Upper lobe of left lung (tissue), 6 donors: ENCODE results near the gene USP2. TPM values are rescaled to one million over a fixed set of nuclear protein-coding genes. Genes with fewer than 3 reads are reported as not detected.

ENCODE experiments used
- ATAC-seq, 2 donors: fragments of 200-7000 bp; cut with Tn5 transposase; one replicate each; pipeline ENCODE4 v1.9.1; 2022; ENCODE audit warnings: mild to moderate bottlenecking in 2 of 2, moderate library complexity in 2 of 2; ENCODE audit not compliant: low FRiP score in 2 of 2
- DNase-seq, 2 donors: peaks; one replicate each; pipeline ENCODE4 v3.0.0-alpha.2; 2019 to 2020
- H3K27ac ChIP-seq, 4 donors: fragments of 200-600 bp; sonication (generic); one replicate each; pipeline ENCODE4 v1.5.1; 2016 to 2019
- H3K27me3 ChIP-seq, 4 donors: fragments of 200-600 bp; sonication (generic); one replicate each; pipeline ENCODE4 v1.5.1; 2017 to 2019
- H3K36me3 ChIP-seq, 4 donors: fragments of 200-600 bp; sonication (generic); one replicate each; pipeline ENCODE4 v1.5.1; 2016 to 2019
- H3K4me1 ChIP-seq, 4 donors: fragments of 200-600 bp; sonication (generic); one replicate each; pipeline ENCODE4 v1.5.1; 2018 to 2019
- H3K4me3 ChIP-seq, 4 donors: fragments of 200-600 bp; sonication (generic); one replicate each; pipeline ENCODE4 v1.5.1; 2017 to 2019; ENCODE audit warnings: mild to moderate bottlenecking in 2 of 4, moderate library complexity in 1 of 4
- H3K9me3 ChIP-seq, 4 donors: fragments of 200-600 bp; sonication (generic); one replicate each; pipeline ENCODE4 v1.5.1; 2018 to 2019
- EP300 ChIP-seq, 4 donors: sonication (generic); formaldehyde crosslinking; IDR thresholded peaks; one replicate each; pipeline ENCODE4 v1.5.1; 2017; ENCODE audit warnings: antibody characterized with exemption in 4 of 4, control low read depth in 2 of 4
- POLR2A ChIP-seq, 4 donors: fragments of 450-650 bp; IDR thresholded peaks; one replicate each; pipeline ENCODE4 v1.5.1; 2016 to 2017; ENCODE audit warnings: antibody characterized with exemption in 4 of 4, mild to moderate bottlenecking in 2 of 4
- POLR2AphosphoS5 ChIP-seq, 2 donors: sonication (generic); formaldehyde crosslinking; IDR thresholded peaks; one replicate each; pipeline ENCODE4 v1.5.1; 2017; ENCODE audit warnings: antibody characterized with exemption in 2 of 2
- WGBS, 2 donors: methylation state at CpG; one replicate each; pipeline ENCODE4 v1.1.5; 2017 to 2018; 5-methylcytosine and 5-hydroxymethylcytosine counted together
- total RNA-seq, 6 donors: library from RNA; depleted of rRNA in 4 of 6; stranded (reverse); fragments of >200 nt in 4 of 6; gene quantifications; one replicate each; pipeline versions ENCODE4 v1.1.0 to v1.2.1, GENCODE V29; 2016 to 2021
- TF ChIP-seq, protein P1 (sequence below), 6 experiments: fragments of 450-650 bp in 4 of 6; fragments of 200-600 bp in 2 of 6; sonication (generic) in 2 of 6; IDR thresholded peaks; one replicate each; pipeline ENCODE4 v1.5.1; 2016 to 2019; ENCODE audit warnings: antibody characterized with exemption in 6 of 6
- donor health status: DM: no; HTN: no; CAD: no; lungs with moderate emphysema.
- donor health status: DM: no; HTN: yes; CAD: no; lungs with severe emphysema.

Gene USP2
- total RNA-seq, 6 donors from 2014 or later, result 1.7 to 5.0 (median 3.0) TPM

DNA sequence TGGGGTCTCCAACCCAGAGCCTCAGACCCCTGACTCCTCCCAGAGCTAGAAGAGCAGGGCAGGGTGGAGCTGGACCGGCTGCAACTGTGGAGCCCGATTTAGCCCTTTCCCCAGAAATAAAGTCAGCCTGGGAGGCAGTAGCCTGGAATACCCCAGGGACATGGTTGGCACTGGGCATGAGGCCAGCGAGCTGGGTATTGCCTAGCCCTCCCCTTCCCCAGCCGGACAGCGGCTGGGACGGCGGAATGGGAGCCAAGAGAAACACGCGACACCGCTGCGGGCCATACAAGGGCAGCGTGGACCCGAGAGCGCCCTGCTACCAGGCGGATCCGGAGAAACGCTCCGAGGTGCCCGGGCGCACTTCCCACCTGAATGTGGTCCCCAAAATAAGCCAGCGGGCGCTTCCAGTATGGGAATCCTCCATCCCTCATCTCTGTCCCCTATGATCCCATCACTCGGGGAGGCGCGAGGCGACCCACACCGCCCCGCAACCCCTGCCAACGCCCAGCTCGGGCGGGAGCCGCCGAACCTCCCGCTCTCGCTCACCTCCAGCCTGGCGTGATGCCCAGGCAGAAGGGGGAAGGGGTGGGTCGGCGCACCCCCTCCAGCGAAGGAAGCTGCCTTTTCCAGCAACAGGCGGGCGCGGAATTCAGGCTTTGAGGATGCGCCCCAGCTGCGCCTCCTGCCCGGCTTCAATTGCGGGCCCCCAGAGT, 65.3 kb downstream of the USP2 start:
- peaks cover 45 to 64% (median 53%) of the 10 kb centered on the region in 4 donors for H3K4me1 ChIP-seq
- WGBS, 2 donors, result 1% methylated on average over 38 of the region's 46 CpGs; no CpG with 5 or more reads in 1 of the 2 donors
- H3K36me3 ChIP-seq, result peaks cover 0 to 34% (median 0%) of the 10 kb centered on the region in 4 donors
- TF ChIP-seq, protein P1, sequence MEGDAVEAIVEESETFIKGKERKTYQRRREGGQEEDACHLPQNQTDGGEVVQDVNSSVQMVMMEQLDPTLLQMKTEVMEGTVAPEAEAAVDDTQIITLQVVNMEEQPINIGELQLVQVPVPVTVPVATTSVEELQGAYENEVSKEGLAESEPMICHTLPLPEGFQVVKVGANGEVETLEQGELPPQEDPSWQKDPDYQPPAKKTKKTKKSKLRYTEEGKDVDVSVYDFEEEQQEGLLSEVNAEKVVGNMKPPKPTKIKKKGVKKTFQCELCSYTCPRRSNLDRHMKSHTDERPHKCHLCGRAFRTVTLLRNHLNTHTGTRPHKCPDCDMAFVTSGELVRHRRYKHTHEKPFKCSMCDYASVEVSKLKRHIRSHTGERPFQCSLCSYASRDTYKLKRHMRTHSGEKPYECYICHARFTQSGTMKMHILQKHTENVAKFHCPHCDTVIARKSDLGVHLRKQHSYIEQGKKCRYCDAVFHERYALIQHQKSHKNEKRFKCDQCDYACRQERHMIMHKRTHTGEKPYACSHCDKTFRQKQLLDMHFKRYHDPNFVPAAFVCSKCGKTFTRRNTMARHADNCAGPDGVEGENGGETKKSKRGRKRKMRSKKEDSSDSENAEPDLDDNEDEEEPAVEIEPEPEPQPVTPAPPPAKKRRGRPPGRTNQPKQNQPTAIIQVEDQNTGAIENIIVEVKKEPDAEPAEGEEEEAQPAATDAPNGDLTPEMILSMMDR (IDR thresholded peaks at IDR 0.05), result no peak
- TF ChIP-seq POLR2A (IDR thresholded peaks at IDR 0.05) (no peak), EP300 (IDR thresholded peaks at IDR 0.05) (no peak), POLR2AphosphoS5 (IDR thresholded peaks at IDR 0.05) (no peak)
- DNase-seq (peak in 1 of 2 donors; percentile 80), ATAC-seq (no peak)
- H3K27me3 ChIP-seq, result peaks cover 0 to 33% (median 15%) of the 10 kb centered on the region in 4 donors
- no peaks in the 10 kb centered on the region for H3K9me3 ChIP-seq
- H3K27ac ChIP-seq, result peak overlapping the region; percentile 81 to 96 (median 90)
- peak overlapping the region; percentile 27 to 63 (median 53) for H3K4me3 ChIP-seq

DNA sequence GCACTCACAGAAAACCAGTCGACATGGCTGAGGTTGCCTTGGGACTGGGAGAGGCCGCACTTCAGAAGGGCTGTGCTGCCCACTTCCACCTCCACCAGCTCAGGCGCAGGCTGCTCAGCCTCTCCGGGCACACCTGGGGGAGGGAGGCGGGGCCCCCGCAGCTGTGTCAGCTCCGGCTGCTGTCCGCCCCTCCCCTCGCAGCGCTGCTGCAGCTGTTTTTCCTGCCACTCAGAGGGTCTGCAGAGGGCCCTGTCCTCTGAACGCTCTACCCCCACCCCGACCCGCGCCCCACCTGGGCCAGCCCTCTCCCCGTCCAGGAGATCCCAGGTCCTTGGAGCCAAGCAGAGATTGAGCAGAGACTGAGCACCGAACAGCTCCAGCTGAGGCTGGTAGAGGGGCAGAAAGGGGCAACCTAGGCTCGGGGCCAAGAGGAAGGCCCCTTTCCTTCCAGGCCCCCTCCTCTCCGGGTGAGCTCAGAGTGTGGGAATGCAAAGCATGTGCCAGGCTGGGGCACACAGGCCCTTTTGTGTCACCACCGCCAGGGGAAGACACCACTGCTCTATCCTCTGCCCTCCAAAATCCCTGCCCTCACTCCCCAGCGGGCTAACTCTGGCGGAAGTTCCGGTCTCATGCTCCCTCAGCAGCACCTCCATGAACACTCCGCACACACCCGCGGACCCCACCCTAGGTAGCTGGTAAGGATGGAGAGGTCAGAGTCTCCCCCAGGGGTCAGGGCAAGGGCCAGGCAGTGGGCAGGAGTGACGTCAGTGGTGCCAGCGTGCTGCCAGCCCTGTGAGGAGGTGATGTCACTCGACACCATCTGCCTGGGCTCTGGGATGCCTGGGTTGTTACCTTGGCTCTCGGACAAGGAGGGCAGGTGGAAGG, 66.1 kb downstream of the USP2 start:
- H3K9me3 ChIP-seq, result no peaks in the 10 kb centered on the region
- peaks cover 38 to 56% (median 46%) of the 10 kb centered on the region in 4 donors for H3K4me1 ChIP-seq
- TF ChIP-seq, protein P1 (IDR thresholded peaks at IDR 0.05), result peak in 3 of 6 experiments; percentile 26 to 51 (median 37)
- no peak for TF ChIP-seq POLR2AphosphoS5 (IDR thresholded peaks at IDR 0.05)
- no peak for TF ChIP-seq EP300 (IDR thresholded peaks at IDR 0.05)
- peak in 1 of 2 donors; percentile 85 for DNase-seq
- peak overlapping the region; percentile 27 to 63 (median 53) for H3K4me3 ChIP-seq
- H3K27me3 ChIP-seq, result peaks cover 0 to 25% (median 12%) of the 10 kb centered on the region in 4 donors
- peaks cover 0 to 42% (median 0%) of the 10 kb centered on the region in 4 donors for H3K36me3 ChIP-seq
- ATAC-seq, result peak; percentile 0 to 15
- WGBS, 2 donors, result 0 to 9% methylated on average over 8 to 26 of the region's 29 CpGs
- peak overlapping the region; percentile 81 to 96 (median 90) for H3K27ac ChIP-seq

DNA sequence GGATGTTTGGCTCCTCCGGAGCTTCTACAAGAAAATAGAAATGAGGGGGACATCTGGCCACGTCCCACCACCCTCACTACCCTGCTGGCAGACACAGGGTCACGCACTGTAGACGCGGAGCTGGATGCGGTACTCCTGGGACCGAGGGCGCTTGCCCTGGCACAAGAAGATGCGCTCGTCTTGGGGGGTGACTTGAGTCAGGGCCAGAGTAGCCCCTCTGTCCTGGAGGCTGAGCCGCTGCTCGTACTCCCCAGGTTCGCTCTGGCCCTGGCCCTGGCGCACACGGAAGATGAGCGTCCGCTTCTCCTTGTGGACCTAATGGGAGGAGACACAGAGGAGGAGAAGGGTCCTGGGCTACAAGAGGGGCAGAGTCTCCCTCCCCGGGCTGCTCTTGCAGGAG, 66.8 kb downstream of the USP2 start:
- WGBS, 2 donors, result 73% methylated on average over 16 of the region's 18 CpGs; no CpG with 5 or more reads in 1 of the 2 donors
- Histone ChIP-seq H3K4me3 (peak overlapping the region in 3 of 4 donors; percentile 50 to 63 (median 56)), H3K4me1 (peaks cover 35 to 50% (median 41%) of the 10 kb centered on the region in 4 donors), H3K9me3 (no peaks in the 10 kb centered on the region), H3K27ac (peak overlapping the region in 3 of 4 donors; percentile 81 to 96 (median 91)), H3K27me3 (peaks cover 0 to 25% (median 12%) of the 10 kb centered on the region in 4 donors), H3K36me3 (peaks cover 0 to 49% (median 0%) of the 10 kb centered on the region in 4 donors)
- TF ChIP-seq POLR2AphosphoS5 (IDR thresholded peaks at IDR 0.05) (no peak), EP300 (IDR thresholded peaks at IDR 0.05) (no peak), POLR2A (IDR thresholded peaks at IDR 0.05) (no peak)
- TF ChIP-seq, protein P1 (IDR thresholded peaks at IDR 0.05), result no peak
- DNase-seq, result peak in 1 of 2 donors; percentile 42
- ATAC-seq, result no peak

DNA sequence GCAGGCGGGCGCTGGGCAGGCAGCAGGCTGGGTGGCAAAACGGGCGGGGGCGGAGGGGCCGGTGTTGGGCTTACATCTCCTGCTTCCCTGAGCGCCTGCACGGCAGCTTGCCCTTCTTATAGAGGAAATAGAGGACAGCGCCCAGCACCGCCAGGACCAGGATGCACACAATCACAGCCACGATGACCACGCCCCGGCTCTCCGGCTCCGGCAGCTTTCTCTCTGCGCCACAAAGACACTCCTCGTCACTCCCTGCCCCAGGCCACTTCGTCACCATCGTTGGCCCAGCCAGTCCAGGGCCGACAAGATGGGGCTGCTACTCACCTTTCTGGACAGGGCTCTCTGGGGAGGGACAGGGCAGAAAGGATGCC, 70.8 kb downstream of the USP2 start:
- Histone ChIP-seq H3K9me3 (no peaks in the 10 kb centered on the region), H3K27ac (peak overlapping the region in 2 of 4 donors; percentile 21 to 38), H3K4me3 (no peak overlapping the region), H3K27me3 (peaks cover 0 to 8% (median 3%) of the 10 kb centered on the region in 4 donors), H3K36me3 (peaks cover 0 to 76% (median 9%) of the 10 kb centered on the region in 4 donors), H3K4me1 (peaks cover 6 to 16% (median 9%) of the 10 kb centered on the region in 4 donors)
- DNase-seq (peak in 1 of 2 donors; percentile 81), ATAC-seq (no peak)
- 72 to 73% methylated on average over 20 of the region's 20 CpGs for WGBS, 2 donors
- TF ChIP-seq POLR2AphosphoS5 (IDR thresholded peaks at IDR 0.05) (no peak), POLR2A (IDR thresholded peaks at IDR 0.05) (no peak), EP300 (IDR thresholded peaks at IDR 0.05) (no peak)
- TF ChIP-seq, protein P1 (IDR thresholded peaks at IDR 0.05), result no peak
